HEK293 (cell line): ENCODE results near the gene CDK9.

ENCODE experiments used
- CTCF ChIA-PET: fragments of 350-600 bp; formaldehyde crosslinking; extraction: SDS; loops from one replicate; lab custom pipeline; 2021; ENCODE audit warnings: antibody characterized with exemption; lab: Yijun Ruan, JAX
- POLR2A ChIA-PET: fragments of 300-600 bp; formaldehyde crosslinking; extraction: SDS; loops from one replicate; lab custom pipeline; 2020; ENCODE audit warnings: antibody characterized with exemption, inconsistent platforms; lab: Yijun Ruan, JAX
- H3K27ac ChIP-seq: fragments of 200-500 bp; sonication (Bioruptor generic); 2 replicates; pipeline ENCODE4 v1.5.1; 2014; ENCODE audit warnings: low read depth, low read length, control low read depth, inconsistent platforms; ENCODE audit errors: extremely low read depth
- H3K36me3 ChIP-seq, 2 experiments: fragments of 200-500 bp in 1 of 2; sonication (Bioruptor generic) in 1 of 2; 1 replicate in 1 of 2; 2 replicates in 1 of 2; pipeline ENCODE4 v1.5.1; 2014 to 2017; ENCODE audit warnings: inconsistent platforms in 2 of 2, low read length in 2 of 2; ENCODE audit not compliant: control insufficient read depth in 2 of 2, insufficient read depth in 1 of 2
- H3K4me1 ChIP-seq: fragments of 200-500 bp; sonication (Bioruptor generic); 2 replicates; pipeline ENCODE4 v1.5.1; 2014; ENCODE audit warnings: mild to moderate bottlenecking, low read length, inconsistent platforms; ENCODE audit not compliant: control insufficient read depth, insufficient read depth
- H3K4me3 ChIP-seq: 2 replicates; pipeline ENCODE4 v1.5.1; 2011; ENCODE audit warnings: low read depth, mild to moderate bottlenecking, control low read depth, low read length, moderate library complexity
- H3K9me3 ChIP-seq: fragments of 200-500 bp; sonication (Bioruptor generic); 2 replicates; pipeline ENCODE4 v1.5.1; 2014; ENCODE audit warnings: low read depth, low read length, inconsistent platforms; ENCODE audit not compliant: control insufficient read depth, insufficient read depth
- KLF7 ChIP-seq: fragments of 450-650 bp; formaldehyde crosslinking; IDR thresholded peaks from 2 replicates; pipeline ENCODE4 v1.5.1; 2016; ENCODE audit warnings: missing biosample characterization, missing genetic modification characterization, borderline replicate concordance
- KLF9 ChIP-seq: fragments of 450-650 bp; formaldehyde crosslinking; IDR thresholded peaks from 2 replicates; pipeline ENCODE4 v1.5.1; 2016; ENCODE audit warnings: missing biosample characterization, missing genetic modification characterization, low read depth
- YY2 ChIP-seq: fragments of 450-650 bp; formaldehyde crosslinking; IDR thresholded peaks from 2 replicates; pipeline ENCODE4 v1.5.1; 2016; ENCODE audit warnings: missing biosample characterization, missing genetic modification characterization
- ZNF10 ChIP-seq: fragments of 450-650 bp; formaldehyde crosslinking; IDR thresholded peaks from 2 replicates; pipeline ENCODE4 v1.5.1; 2017; ENCODE audit warnings: missing biosample characterization, missing genetic modification characterization
- ZNF266 ChIP-seq: fragments of 450-650 bp; formaldehyde crosslinking; IDR thresholded peaks from 2 replicates; pipeline ENCODE4 v1.5.1; 2016; ENCODE audit warnings: missing biosample characterization, missing genetic modification characterization, low read depth
- ZNF514 ChIP-seq: fragments of 450-650 bp; formaldehyde crosslinking; IDR thresholded peaks from 2 replicates; pipeline ENCODE4 v1.5.1; 2016; ENCODE audit warnings: missing biosample characterization, missing genetic modification characterization
- ZNF548 ChIP-seq: fragments of 450-650 bp; formaldehyde crosslinking; IDR thresholded peaks from 2 replicates; pipeline ENCODE4 v1.5.1; 2016; ENCODE audit warnings: missing biosample characterization, missing genetic modification characterization
- ZNF549 ChIP-seq: fragments of 450-650 bp; IDR thresholded peaks from 2 replicates; pipeline ENCODE4 v1.5.1; 2018; ENCODE audit warnings: missing biosample characterization, missing genetic modification characterization, mild to moderate bottlenecking, inconsistent platforms, moderate library complexity
- ZNF664 ChIP-seq: fragments of 450-650 bp; formaldehyde crosslinking; IDR thresholded peaks from 2 replicates; pipeline ENCODE4 v1.5.1; 2016; ENCODE audit warnings: missing biosample characterization, missing genetic modification characterization
- ZSCAN30 ChIP-seq: fragments of 450-650 bp; IDR thresholded peaks from 2 replicates; pipeline ENCODE4 v1.5.1; 2018; ENCODE audit warnings: missing biosample characterization, mild to moderate bottlenecking, missing genetic modification characterization, moderate library complexity
- TF ChIP-seq, protein P1 (sequence below): fragments of 450-650 bp; formaldehyde crosslinking; IDR thresholded peaks from 2 replicates; pipeline ENCODE4 v1.5.1; 2016; ENCODE audit warnings: missing biosample characterization, missing genetic modification characterization
- TF ChIP-seq, protein P2 (sequence below): fragments of 450-650 bp; formaldehyde crosslinking; IDR thresholded peaks from 2 replicates; pipeline ENCODE4 v1.5.0; 2017; ENCODE audit warnings: missing biosample characterization, missing genetic modification characterization, borderline replicate concordance
- TF ChIP-seq, protein P3 (sequence below): fragments of 450-650 bp; formaldehyde crosslinking; conservative IDR thresholded peaks from 2 replicates; pipeline ENCODE4 v1.5.1; 2016; ENCODE audit warnings: low read depth, missing biosample characterization, missing genetic modification characterization

The CDK9 gene

DNA sequence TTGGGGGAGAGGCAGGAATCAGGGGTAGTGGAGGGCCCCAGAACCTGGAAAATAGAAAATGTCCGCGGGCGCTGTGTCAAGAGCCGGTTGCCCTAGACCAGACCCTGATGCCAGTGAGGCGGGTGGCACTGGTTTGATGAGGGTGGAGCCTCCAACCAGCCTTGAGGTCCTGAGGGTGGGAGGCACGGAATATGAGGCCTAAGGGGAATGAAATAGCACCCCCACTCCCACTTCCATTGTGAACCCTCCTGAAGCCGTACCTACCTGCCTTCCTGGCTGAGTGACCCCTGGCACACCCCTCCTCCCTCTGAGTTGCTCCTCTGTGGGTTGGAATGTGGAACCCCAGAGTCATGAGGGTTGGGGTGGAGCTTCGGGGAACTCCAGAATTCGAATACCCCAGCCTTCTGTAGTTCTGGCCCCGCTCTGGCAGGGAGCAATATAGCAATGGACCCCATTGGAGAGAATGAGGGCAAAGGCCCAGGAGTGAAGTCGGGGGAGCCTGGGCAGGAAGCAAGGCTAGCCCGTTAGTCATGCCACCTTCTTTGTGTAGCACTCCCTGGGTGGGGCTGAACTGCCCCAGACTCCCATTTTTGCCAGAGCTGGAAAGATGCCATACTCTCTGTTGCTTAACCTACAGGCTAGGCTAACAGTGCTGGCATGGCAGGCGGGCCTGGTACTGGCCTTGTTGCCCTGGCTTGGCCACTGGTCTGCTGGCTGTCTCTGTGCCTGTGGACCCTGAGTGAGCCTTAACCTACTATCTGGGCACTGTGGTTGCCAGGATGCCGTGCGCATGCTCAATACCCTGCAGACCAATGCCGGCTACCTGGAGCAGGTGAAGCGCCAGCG, 17.9 kb downstream of the CDK9 start:
- TF ChIP-seq YY2 = no peak
- TF ChIP-seq, protein P1, sequence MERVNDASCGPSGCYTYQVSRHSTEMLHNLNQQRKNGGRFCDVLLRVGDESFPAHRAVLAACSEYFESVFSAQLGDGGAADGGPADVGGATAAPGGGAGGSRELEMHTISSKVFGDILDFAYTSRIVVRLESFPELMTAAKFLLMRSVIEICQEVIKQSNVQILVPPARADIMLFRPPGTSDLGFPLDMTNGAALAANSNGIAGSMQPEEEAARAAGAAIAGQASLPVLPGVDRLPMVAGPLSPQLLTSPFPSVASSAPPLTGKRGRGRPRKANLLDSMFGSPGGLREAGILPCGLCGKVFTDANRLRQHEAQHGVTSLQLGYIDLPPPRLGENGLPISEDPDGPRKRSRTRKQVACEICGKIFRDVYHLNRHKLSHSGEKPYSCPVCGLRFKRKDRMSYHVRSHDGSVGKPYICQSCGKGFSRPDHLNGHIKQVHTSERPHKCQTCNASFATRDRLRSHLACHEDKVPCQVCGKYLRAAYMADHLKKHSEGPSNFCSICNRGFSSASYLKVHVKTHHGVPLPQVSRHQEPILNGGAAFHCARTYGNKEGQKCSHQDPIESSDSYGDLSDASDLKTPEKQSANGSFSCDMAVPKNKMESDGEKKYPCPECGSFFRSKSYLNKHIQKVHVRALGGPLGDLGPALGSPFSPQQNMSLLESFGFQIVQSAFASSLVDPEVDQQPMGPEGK = no peak
- TF ChIP-seq ZNF514 = no peak
- no peak for TF ChIP-seq KLF7 (tag by site-specific recombination)
- no peak for TF ChIP-seq ZNF664
- no peak for TF ChIP-seq ZSCAN30 (tag by site-specific recombination)
- TF ChIP-seq, protein P2, sequence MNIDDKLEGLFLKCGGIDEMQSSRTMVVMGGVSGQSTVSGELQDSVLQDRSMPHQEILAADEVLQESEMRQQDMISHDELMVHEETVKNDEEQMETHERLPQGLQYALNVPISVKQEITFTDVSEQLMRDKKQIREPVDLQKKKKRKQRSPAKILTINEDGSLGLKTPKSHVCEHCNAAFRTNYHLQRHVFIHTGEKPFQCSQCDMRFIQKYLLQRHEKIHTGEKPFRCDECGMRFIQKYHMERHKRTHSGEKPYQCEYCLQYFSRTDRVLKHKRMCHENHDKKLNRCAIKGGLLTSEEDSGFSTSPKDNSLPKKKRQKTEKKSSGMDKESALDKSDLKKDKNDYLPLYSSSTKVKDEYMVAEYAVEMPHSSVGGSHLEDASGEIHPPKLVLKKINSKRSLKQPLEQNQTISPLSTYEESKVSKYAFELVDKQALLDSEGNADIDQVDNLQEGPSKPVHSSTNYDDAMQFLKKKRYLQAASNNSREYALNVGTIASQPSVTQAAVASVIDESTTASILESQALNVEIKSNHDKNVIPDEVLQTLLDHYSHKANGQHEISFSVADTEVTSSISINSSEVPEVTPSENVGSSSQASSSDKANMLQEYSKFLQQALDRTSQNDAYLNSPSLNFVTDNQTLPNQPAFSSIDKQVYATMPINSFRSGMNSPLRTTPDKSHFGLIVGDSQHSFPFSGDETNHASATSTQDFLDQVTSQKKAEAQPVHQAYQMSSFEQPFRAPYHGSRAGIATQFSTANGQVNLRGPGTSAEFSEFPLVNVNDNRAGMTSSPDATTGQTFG (tag by site-specific recombination) = no peak
- no peak for TF ChIP-seq KLF9 (tag by site-specific recombination)
- no peak for TF ChIP-seq ZNF548 (tag by site-specific recombination)
- TF ChIP-seq, all 188 proteins: peak for 0
- ChIA-PET CTCF (interaction anchor here (0.7 to 1.8 kb wide), 3 partner anchors 66 to 117 kb away, joined by 3 to 9 read pairs (median 3); no protein-coding TSS in a partner anchor), POLR2A (interaction anchor here (0.6 to 2.8 kb wide), 6 partner anchors 11 to 60 kb away, joined by 3 to 28 read pairs (median 3); no protein-coding TSS in a partner anchor)
- peaks cover 4 to 36% of the 10 kb centered on the region in 2 experiments; a peak in 2 of 3 replicates for H3K36me3 ChIP-seq
- H3K9me3 ChIP-seq = no peaks in the 10 kb centered on the region
- peaks cover 6% of the 10 kb centered on the region; the same call in 1 of the 2 replicates for H3K4me1 ChIP-seq
- peak overlapping the region; percentile 79 for H3K27ac ChIP-seq
- peak overlapping the region; percentile 77 for H3K4me3 ChIP-seq

DNA sequence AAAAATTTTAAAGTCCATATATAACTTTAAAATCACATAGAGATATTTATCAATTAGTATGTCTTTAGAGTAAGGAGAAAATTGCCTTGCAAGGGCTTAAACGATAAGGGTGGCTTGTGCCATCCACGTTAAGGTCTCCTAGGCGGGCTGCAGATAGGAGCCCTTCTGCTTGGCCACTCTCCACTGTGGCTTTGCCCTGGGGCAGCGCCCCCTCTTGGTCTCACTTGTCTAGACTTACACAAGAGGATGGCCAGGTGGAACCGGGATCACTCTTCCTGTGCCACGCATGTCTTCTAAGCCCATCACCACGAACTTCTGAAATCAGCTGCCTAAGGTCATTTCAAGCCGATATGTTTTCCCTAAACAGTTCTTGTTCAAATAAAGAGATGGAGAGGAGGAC, 19.8 kb downstream of the CDK9 start:
- TF ChIP-seq ZNF549 (tag by site-specific recombination) = no peak
- no peak for TF ChIP-seq ZNF266 (tag by site-specific recombination)
- TF ChIP-seq, all 188 proteins: peak for 0
- no peaks in the 10 kb centered on the region for H3K9me3 ChIP-seq
- H3K36me3 ChIP-seq = peaks cover 4 to 51% of the 10 kb centered on the region in 2 experiments; a peak in 2 of 3 replicates
- H3K27ac ChIP-seq = no peak overlapping the region
- peaks cover 6% of the 10 kb centered on the region; the same call in 1 of the 2 replicates for H3K4me1 ChIP-seq
- POLR2A ChIA-PET = interaction anchor here (1.4 kb wide), 1 partner anchor 71 kb away, joined by 3 read pairs; the partner anchor contains the start of gene TOR2A
- no peak overlapping the region for H3K4me3 ChIP-seq
- CTCF ChIA-PET = interaction anchor here (0.6 to 1.8 kb wide), 16 partner anchors 12 to 768 kb away, joined by 3 to 9 read pairs (median 4); partner anchors contain the start of genes CDK9 and TOR2A

DNA sequence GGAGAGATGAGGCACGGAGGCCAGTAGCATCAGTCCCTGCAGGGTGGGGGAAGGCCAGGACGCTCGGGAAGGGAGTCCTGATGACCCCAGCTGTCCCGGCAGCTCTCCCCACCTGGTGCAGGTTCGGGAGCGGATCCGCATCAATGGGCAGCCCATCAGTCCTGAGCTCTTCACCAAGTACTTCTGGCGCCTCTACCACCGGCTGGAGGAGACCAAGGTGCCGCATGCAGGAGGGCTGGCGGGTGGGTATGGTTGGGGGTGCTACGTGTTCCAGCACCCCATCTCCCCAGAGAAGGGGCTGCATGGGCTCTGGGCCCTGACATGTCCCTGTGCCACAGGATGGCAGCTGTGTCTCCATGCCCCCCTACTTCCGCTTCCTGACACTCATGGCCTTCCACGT, 21.0 kb downstream of the CDK9 start:
- ChIA-PET CTCF (interaction anchor here (1.8 kb wide), 1 partner anchor 22 kb away, joined by 6 read pairs; the partner anchor contains the start of gene CDK9), POLR2A (no interaction called here)
- H3K4me3 ChIP-seq = no peak overlapping the region
- no peaks in the 10 kb centered on the region for H3K9me3 ChIP-seq
- peaks cover 6% of the 10 kb centered on the region; the same call in 1 of the 2 replicates for H3K4me1 ChIP-seq
- H3K27ac ChIP-seq = no peak overlapping the region; the same call in 1 of the 2 replicates
- peaks cover 4 to 57% of the 10 kb centered on the region in 2 experiments; a peak in 2 of 3 replicates for H3K36me3 ChIP-seq
- TF ChIP-seq, protein P3, sequence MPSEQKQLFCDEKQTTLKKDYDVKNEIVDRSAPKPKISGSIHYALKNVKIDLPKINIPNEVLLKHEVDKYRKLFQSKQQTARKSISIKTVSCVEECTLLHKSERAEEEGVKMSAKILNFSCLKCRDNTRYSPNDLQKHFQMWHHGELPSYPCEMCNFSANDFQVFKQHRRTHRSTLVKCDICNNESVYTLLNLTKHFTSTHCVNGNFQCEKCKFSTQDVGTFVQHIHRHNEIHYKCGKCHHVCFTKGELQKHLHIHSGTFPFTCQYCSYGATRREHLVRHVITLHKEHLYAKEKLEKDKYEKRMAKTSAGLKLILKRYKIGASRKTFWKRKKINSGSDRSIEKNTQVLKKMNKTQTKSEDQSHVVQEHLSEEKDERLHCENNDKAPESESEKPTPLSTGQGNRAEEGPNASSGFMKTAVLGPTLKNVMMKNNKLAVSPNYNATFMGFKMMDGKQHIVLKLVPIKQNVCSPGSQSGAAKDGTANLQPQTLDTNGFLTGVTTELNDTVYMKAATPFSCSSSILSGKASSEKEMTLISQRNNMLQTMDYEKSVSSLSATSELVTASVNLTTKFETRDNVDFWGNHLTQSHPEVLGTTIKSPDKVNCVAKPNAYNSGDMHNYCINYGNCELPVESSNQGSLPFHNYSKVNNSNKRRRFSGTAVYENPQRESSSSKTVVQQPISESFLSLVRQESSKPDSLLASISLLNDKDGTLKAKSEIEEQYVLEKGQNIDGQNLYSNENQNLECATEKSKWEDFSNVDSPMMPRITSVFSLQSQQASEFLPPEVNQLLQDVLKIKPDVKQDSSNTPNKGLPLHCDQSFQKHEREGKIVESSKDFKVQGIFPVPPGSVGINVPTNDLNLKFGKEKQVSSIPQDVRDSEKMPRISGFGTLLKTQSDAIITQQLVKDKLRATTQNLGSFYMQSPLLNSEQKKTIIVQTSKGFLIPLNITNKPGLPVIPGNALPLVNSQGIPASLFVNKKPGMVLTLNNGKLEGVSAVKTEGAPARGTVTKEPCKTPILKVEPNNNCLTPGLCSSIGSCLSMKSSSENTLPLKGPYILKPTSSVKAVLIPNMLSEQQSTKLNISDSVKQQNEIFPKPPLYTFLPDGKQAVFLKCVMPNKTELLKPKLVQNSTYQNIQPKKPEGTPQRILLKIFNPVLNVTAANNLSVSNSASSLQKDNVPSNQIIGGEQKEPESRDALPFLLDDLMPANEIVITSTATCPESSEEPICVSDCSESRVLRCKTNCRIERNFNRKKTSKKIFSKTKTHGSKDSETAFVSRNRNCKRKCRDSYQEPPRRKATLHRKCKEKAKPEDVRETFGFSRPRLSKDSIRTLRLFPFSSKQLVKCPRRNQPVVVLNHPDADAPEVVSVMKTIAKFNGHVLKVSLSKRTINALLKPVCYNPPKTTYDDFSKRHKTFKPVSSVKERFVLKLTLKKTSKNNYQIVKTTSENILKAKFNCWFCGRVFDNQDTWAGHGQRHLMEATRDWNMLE (tag by site-specific recombination) = no peak
- TF ChIP-seq ZNF10 (tag by site-specific recombination) = no peak
